Ishikawa (cell line): ENCODE measurements around the gene NDUFAF7.

Experiments
- CEBPB ChIP-seq: IDR thresholded peaks from 2 replicates; pipeline ENCODE4 v1.6.1; 2012
- CREB1 ChIP-seq: IDR thresholded peaks from 2 replicates; pipeline ENCODE4 v1.6.1; 2012; ENCODE audit warnings: low read depth
- EGR1 ChIP-seq: IDR thresholded peaks from 2 replicates; pipeline ENCODE4 v1.6.1; 2012
- EP300 ChIP-seq: IDR thresholded peaks from 2 replicates; pipeline ENCODE4 v1.6.1; 2012; ENCODE audit warnings: borderline replicate concordance
- FOXM1 ChIP-seq: IDR thresholded peaks from 2 replicates; pipeline ENCODE4 v1.6.1; 2012; ENCODE audit warnings: low read depth, borderline replicate concordance
- MAX ChIP-seq: IDR thresholded peaks from 2 replicates; pipeline ENCODE4 v1.6.1; 2012
- RAD21 ChIP-seq: IDR thresholded peaks from 2 replicates; pipeline ENCODE4 v1.6.1; 2012; ENCODE audit warnings: low read depth
- TAF1 ChIP-seq: IDR thresholded peaks from 2 replicates; pipeline ENCODE4 v1.6.1; 2012; ENCODE audit warnings: low read depth, mild to moderate bottlenecking
- TCF12 ChIP-seq: IDR thresholded peaks from 2 replicates; pipeline ENCODE4 v1.6.1; 2012; ENCODE audit warnings: low read depth
- TEAD4 ChIP-seq: IDR thresholded peaks from 2 replicates; pipeline ENCODE4 v1.6.1; 2012
- USF1 ChIP-seq: IDR thresholded peaks from 2 replicates; pipeline ENCODE4 v1.6.1; 2012
- YY1 ChIP-seq: IDR thresholded peaks from 2 replicates; pipeline ENCODE4 v1.6.1; 2012; ENCODE audit warnings: low read depth
- ZBTB7A ChIP-seq: IDR thresholded peaks from 2 replicates; pipeline ENCODE4 v1.6.1; 2012; ENCODE audit warnings: low read depth
- TF ChIP-seq, protein P1 (sequence below): IDR thresholded peaks from 2 replicates; pipeline ENCODE4 v1.6.1; 2012; ENCODE audit warnings: low read depth, mild to moderate bottlenecking

GRCh38 chr2:37228788-37229187, 2.7 kb upstream of the NDUFAF7 start:
- TF ChIP-seq RAD21 (no peak), USF1 (no peak), YY1 (no peak), CREB1 (no peak), EP300 (no peak), CEBPB (no peak), TCF12 (no peak), TEAD4 (no peak), FOXM1 (no peak), EGR1 (no peak), TAF1 (no peak), MAX (no peak), ZBTB7A (no peak)
- TF ChIP-seq, protein P1, sequence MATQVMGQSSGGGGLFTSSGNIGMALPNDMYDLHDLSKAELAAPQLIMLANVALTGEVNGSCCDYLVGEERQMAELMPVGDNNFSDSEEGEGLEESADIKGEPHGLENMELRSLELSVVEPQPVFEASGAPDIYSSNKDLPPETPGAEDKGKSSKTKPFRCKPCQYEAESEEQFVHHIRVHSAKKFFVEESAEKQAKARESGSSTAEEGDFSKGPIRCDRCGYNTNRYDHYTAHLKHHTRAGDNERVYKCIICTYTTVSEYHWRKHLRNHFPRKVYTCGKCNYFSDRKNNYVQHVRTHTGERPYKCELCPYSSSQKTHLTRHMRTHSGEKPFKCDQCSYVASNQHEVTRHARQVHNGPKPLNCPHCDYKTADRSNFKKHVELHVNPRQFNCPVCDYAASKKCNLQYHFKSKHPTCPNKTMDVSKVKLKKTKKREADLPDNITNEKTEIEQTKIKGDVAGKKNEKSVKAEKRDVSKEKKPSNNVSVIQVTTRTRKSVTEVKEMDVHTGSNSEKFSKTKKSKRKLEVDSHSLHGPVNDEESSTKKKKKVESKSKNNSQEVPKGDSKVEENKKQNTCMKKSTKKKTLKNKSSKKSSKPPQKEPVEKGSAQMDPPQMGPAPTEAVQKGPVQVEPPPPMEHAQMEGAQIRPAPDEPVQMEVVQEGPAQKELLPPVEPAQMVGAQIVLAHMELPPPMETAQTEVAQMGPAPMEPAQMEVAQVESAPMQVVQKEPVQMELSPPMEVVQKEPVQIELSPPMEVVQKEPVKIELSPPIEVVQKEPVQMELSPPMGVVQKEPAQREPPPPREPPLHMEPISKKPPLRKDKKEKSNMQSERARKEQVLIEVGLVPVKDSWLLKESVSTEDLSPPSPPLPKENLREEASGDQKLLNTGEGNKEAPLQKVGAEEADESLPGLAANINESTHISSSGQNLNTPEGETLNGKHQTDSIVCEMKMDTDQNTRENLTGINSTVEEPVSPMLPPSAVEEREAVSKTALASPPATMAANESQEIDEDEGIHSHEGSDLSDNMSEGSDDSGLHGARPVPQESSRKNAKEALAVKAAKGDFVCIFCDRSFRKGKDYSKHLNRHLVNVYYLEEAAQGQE = no peak
